ENCODE measurements around the gene BORA. TPM values are rescaled to one million over a fixed set of nuclear protein-coding genes. Genes with fewer than 3 reads are reported as not detected.

The BORA gene
- total and polyA plus RNA-seq, 2 of the 13 experiments (the other 11 are each of a cell fraction or from before 2014, with no cell fraction given), result 4.0 to 17.4 TPM

DNA sequence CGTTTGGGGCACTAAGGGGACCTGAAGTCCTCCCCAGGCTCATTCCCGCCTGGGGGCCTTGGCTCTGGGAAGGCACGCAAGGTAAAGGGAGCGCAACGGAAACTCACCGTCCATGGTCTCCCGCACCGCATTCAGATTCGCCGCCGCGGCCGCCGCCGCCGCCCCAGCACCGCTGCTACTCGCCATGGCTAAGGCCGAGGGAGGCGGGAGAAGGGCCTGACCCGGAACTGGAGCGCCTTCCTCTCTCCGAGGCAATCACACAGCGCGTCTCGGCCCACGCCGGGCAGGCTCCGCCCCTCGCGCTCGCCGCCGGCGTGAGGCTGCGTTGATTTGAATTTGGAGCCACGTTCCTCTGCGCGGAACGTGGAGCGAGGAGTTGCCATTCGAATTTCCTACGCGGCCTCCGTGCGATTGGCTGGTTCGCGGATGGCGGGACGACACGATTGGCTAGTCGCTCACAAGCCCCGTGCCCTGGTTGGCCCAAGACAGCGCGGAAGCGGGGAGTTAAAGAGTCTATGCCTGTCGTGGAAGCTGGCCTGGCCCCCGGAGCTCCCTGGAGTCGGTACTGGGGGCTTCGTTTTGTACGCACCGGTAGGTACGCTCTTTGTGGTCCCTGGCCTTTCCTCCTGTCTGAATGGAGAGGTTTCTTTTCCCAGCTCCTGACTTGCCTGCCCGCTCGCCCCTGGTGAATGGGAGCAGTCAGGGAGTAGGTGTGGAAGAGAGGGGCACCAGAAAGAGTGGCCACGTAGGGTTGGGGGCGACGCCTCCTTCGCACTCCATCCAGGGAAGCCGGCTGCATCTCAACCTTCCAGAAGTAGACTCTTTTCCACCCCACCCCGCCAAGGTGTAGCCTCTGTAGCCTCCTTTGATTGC is at the start of gene BORA, which contains the start of gene MZT1 (continued):
- TF ChIP-seq, protein P1, sequence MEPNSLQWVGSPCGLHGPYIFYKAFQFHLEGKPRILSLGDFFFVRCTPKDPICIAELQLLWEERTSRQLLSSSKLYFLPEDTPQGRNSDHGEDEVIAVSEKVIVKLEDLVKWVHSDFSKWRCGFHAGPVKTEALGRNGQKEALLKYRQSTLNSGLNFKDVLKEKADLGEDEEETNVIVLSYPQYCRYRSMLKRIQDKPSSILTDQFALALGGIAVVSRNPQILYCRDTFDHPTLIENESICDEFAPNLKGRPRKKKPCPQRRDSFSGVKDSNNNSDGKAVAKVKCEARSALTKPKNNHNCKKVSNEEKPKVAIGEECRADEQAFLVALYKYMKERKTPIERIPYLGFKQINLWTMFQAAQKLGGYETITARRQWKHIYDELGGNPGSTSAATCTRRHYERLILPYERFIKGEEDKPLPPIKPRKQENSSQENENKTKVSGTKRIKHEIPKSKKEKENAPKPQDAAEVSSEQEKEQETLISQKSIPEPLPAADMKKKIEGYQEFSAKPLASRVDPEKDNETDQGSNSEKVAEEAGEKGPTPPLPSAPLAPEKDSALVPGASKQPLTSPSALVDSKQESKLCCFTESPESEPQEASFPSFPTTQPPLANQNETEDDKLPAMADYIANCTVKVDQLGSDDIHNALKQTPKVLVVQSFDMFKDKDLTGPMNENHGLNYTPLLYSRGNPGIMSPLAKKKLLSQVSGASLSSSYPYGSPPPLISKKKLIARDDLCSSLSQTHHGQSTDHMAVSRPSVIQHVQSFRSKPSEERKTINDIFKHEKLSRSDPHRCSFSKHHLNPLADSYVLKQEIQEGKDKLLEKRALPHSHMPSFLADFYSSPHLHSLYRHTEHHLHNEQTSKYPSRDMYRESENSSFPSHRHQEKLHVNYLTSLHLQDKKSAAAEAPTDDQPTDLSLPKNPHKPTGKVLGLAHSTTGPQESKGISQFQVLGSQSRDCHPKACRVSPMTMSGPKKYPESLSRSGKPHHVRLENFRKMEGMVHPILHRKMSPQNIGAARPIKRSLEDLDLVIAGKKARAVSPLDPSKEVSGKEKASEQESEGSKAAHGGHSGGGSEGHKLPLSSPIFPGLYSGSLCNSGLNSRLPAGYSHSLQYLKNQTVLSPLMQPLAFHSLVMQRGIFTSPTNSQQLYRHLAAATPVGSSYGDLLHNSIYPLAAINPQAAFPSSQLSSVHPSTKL (CRISPR knock-in tag; IDR thresholded peaks at IDR 0.05), result peak; percentile 34; the same call in 1 of the 2 replicates
- no peak for TF ChIP-seq MTF1 (CRISPR knock-in tag; IDR thresholded peaks at IDR 0.05)
- no peak for TF ChIP-seq ZNF180 (CRISPR knock-in tag; IDR thresholded peaks at IDR 0.05; ENCODE audit: borderline replicate concordance, low read depth)
- no peak for TF ChIP-seq STAT5B (CRISPR knock-in tag; IDR thresholded peaks at IDR 0.05)
- TF ChIP-seq MTA3 (CRISPR knock-in tag; IDR thresholded peaks at IDR 0.05), result no peak
- peak; percentile 88; the same call in 1 of the 2 replicates for TF ChIP-seq ZNF136 (CRISPR knock-in tag; IDR thresholded peaks at IDR 0.05; ENCODE audit: low read depth)
- no peak for TF ChIP-seq ZNF382 (CRISPR knock-in tag; IDR thresholded peaks at IDR 0.05; ENCODE audit: borderline replicate concordance)
- TF ChIP-seq ZNF234 (CRISPR knock-in tag; conservative IDR thresholded peaks at IDR 0.05), result no peak
- no peak for TF ChIP-seq MAZ (IDR thresholded peaks at IDR 0.05; ENCODE audit: borderline replicate concordance, low read depth, low read length)
- TF ChIP-seq MAZ (CRISPR knock-in tag; IDR thresholded peaks at IDR 0.05; ENCODE audit: low read depth), result peak; percentile 65
- peak; percentile 68; the same call in 1 of the 2 replicates for TF ChIP-seq KLF13 (CRISPR knock-in tag; IDR thresholded peaks at IDR 0.05)
- no peak for TF ChIP-seq DPF2 (CRISPR knock-in tag; IDR thresholded peaks at IDR 0.05; ENCODE audit: borderline replicate concordance, low read depth)
- TF ChIP-seq ZKSCAN1 (IDR thresholded peaks at IDR 0.05; ENCODE audit: low read length), result no peak
- no peak for TF ChIP-seq FOXJ3 (CRISPR knock-in tag; IDR thresholded peaks at IDR 0.05; ENCODE audit: borderline replicate concordance)
- TF ChIP-seq NAIF1 (CRISPR knock-in tag; IDR thresholded peaks at IDR 0.05; ENCODE audit: borderline replicate concordance), result peak; percentile 70; the same call in 1 of the 2 replicates
- TF ChIP-seq KDM4B (CRISPR knock-in tag; IDR thresholded peaks at IDR 0.05), result no peak
- no peak for TF ChIP-seq KDM3A (CRISPR knock-in tag; IDR thresholded peaks at IDR 0.05; ENCODE audit: low read depth)
- TF ChIP-seq, protein P2, sequence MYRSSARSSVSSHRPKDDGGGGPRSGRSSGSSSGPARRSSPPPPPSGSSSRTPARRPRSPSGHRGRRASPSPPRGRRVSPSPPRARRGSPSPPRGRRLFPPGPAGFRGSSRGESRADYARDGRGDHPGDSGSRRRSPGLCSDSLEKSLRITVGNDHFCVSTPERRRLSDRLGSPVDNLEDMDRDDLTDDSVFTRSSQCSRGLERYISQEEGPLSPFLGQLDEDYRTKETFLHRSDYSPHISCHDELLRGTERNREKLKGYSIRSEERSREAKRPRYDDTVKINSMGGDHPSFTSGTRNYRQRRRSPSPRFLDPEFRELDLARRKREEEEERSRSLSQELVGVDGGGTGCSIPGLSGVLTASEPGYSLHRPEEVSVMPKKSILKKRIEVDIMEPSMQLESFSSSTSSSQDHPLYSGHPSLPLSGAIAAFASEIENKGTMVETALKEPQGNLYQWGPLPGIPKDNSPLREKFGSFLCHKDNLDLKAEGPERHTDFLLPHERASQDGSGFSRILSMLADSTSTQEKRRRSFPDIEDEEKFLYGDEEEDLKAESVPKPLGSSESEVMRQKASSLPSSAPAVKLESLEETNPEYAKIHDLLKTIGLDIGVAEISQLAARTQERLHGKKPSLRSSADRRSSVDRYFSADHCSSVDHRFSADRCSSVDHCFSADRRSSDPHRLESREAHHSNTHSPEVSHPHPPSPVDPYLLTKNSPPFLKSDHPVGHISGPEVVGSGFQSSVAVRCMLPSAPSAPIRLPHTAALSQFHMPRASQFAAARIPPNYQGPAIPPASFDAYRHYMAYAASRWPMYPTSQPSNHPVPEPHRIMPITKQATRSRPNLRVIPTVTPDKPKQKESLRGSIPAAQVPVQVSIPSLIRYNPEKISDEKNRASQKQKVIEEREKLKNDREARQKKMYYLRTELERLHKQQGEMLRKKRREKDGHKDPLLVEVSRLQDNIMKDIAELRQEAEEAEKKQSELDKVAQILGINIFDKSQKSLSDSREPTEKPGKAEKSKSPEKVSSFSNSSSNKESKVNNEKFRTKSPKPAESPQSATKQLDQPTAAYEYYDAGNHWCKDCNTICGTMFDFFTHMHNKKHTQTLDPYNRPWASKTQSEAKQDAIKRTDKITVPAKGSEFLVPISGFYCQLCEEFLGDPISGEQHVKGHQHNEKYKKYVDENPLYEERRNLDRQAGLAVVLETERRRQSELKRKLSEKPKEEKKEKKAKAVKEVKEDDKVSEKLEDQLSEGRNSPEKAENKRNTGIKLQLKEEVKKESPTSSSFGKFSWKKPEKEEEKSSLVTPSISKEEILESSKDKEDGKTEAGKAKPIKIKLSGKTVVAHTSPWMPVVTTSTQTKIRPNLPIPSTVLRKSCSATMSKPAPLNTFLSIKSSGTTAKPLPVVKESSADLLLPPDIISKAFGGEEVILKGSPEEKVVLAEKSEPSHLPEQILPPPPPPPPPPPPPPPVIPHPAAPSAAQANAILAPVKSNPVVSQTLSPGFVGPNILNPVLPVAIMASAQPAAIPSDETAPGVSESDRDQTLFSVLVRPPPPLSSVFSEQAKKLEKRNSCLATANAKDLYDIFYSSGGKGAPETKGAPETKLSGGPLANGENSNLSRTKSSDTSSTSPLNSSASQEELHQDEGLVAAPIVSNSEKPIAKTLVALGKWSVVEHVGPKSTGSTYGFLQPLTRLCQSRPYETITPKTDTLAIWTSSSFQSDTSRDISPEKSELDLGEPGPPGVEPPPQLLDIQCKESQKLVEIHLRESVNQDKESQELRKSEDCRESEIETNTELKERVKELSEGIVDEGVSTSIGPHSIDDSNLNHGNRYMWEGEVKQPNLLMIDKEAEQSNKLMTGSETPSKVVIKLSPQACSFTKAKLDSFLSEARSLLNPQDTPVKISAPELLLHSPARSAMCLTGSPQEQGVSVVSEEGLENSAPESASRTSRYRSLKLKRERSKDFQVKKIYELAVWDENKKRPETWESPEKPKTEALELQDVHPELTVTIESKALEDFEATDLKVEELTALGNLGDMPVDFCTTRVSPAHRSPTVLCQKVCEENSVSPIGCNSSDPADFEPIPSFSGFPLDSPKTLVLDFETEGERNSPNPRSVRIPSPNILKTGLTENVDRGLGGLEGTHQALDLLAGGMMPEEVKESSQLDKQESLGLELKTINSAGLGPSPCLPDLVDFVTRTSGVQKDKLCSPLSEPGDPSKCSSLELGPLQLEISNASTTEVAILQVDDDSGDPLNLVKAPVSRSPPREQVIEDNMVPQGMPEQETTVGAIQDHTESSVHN (CRISPR knock-in tag; IDR thresholded peaks at IDR 0.05), result no peak
